Measurements from ENCODE around the gene ROR1.

The ROR1 gene

GRCh38 chr1:64095832-64096231 lies 322.0 kb downstream of the ROR1 start:
- ATAC-seq, result no peak
- TF ChIP-seq ZNF70 (CRISPR knock-in tag; IDR thresholded peaks at IDR 0.05) (no peak), PPARA (CRISPR knock-in tag; IDR thresholded peaks at IDR 0.05; ENCODE audit: borderline replicate concordance) (no peak), TOX (CRISPR knock-in tag; IDR thresholded peaks at IDR 0.05; ENCODE audit: borderline replicate concordance) (no peak), ZC3H10 (CRISPR knock-in tag; IDR thresholded peaks at IDR 0.05) (no peak), ISL1 (CRISPR knock-in tag; IDR thresholded peaks at IDR 0.05) (no peak), CSRNP3 (CRISPR knock-in tag; IDR thresholded peaks at IDR 0.05) (no peak), ESRRG (CRISPR knock-in tag; IDR thresholded peaks at IDR 0.05) (no peak), OSR1 (CRISPR knock-in tag; IDR thresholded peaks at IDR 0.05) (no peak), TSHZ2 (CRISPR knock-in tag; IDR thresholded peaks at IDR 0.05) (no peak), ARNTL (CRISPR knock-in tag; IDR thresholded peaks at IDR 0.05; ENCODE audit: borderline replicate concordance, low read depth) (no peak), ZFP3 (CRISPR knock-in tag; IDR thresholded peaks at IDR 0.05) (no peak), BACH2 (CRISPR knock-in tag; IDR thresholded peaks at IDR 0.05; ENCODE audit: borderline replicate concordance) (no peak), ZNF565 (CRISPR knock-in tag; conservative IDR thresholded peaks at IDR 0.05; ENCODE audit: low read depth) (no peak)

DNA sequence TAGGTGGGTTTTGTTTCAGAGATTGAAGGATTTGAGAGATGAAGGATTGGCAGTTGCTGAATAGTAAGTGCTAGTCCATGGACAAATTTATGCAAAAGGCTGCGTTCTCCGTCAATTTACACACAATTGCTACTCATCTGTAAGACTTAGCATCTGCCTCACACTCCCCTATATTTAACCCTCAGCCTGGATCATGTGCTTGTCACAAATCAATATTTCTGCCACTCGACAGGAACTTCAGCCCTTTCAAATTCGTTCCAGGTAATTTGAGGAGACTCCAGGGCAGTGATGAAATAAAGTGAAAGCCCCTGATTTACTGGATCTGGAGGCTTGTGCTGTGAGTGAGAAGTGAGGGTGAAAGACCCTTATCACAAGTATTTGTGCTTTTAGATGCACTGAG lies 324.0 kb downstream of the ROR1 start:
- no peak for ATAC-seq
- no peak for TF ChIP-seq ZFP30 (CRISPR knock-in tag; IDR thresholded peaks at IDR 0.05)
- TF ChIP-seq SNAI2 (CRISPR knock-in tag; IDR thresholded peaks at IDR 0.05), result no peak
- TF ChIP-seq TOX (CRISPR knock-in tag; IDR thresholded peaks at IDR 0.05; ENCODE audit: borderline replicate concordance), result no peak
- no peak for TF ChIP-seq PATZ1 (CRISPR knock-in tag; IDR thresholded peaks at IDR 0.05; ENCODE audit: borderline replicate concordance)
- no peak for TF ChIP-seq TCF4 (CRISPR knock-in tag; IDR thresholded peaks at IDR 0.05; ENCODE audit: borderline replicate concordance)
- no peak for TF ChIP-seq ZFP3 (CRISPR knock-in tag; IDR thresholded peaks at IDR 0.05)
- TF ChIP-seq, protein P1, sequence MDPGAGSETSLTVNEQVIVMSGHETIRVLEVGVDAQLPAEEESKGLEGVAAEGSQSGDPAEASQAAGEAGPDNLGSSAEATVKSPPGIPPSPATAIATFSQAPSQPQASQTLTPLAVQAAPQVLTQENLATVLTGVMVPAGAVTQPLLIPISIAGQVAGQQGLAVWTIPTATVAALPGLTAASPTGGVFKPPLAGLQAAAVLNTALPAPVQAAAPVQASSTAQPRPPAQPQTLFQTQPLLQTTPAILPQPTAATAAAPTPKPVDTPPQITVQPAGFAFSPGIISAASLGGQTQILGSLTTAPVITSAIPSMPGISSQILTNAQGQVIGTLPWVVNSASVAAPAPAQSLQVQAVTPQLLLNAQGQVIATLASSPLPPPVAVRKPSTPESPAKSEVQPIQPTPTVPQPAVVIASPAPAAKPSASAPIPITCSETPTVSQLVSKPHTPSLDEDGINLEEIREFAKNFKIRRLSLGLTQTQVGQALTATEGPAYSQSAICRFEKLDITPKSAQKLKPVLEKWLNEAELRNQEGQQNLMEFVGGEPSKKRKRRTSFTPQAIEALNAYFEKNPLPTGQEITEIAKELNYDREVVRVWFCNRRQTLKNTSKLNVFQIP (CRISPR knock-in tag; IDR thresholded peaks at IDR 0.05; ENCODE audit: borderline replicate concordance, low read depth), result no peak
- TF ChIP-seq ZC3H10 (CRISPR knock-in tag; IDR thresholded peaks at IDR 0.05), result no peak
- TF ChIP-seq ISL1 (CRISPR knock-in tag; IDR thresholded peaks at IDR 0.05), result no peak
- no peak for TF ChIP-seq OSR1 (CRISPR knock-in tag; IDR thresholded peaks at IDR 0.05)
- TF ChIP-seq CSDC2 (CRISPR knock-in tag; IDR thresholded peaks at IDR 0.05), result no peak
- TF ChIP-seq ESRRG (CRISPR knock-in tag; IDR thresholded peaks at IDR 0.05), result no peak
- TF ChIP-seq ZNF8 (CRISPR knock-in tag; IDR thresholded peaks at IDR 0.05), result no peak
- TF ChIP-seq GLIS3 (CRISPR knock-in tag; IDR thresholded peaks at IDR 0.05), result no peak
- TF ChIP-seq ARNTL (CRISPR knock-in tag; IDR thresholded peaks at IDR 0.05; ENCODE audit: borderline replicate concordance, low read depth), result no peak
- no peak for TF ChIP-seq TSHZ2 (CRISPR knock-in tag; IDR thresholded peaks at IDR 0.05)

Measured in SK-N-SH treated with all-trans-retinoic acid at 6 μM for 48 hours (cell line).